Peyer's patch (tissue), 4 donors: Measurements from ENCODE around the gene MIDN.

Source experiments
- POLR2A ChIP-seq, 2 donors: fragments of 450-650 bp; IDR thresholded peaks; one replicate each; pipeline ENCODE4 v1.5.1; 2017; ENCODE audit warnings: antibody characterized with exemption in 2 of 2, mild to moderate bottlenecking in 2 of 2, moderate library complexity in 2 of 2
- TF ChIP-seq, protein P1 (sequence below), 6 experiments: fragments of 450-650 bp in 4 of 6; fragments of 200-600 bp in 2 of 6; sonication (generic) in 1 of 6; IDR thresholded peaks; one replicate each; pipeline ENCODE4 v1.5.1; 2017 to 2019; ENCODE audit warnings: antibody characterized with exemption in 6 of 6, mild to moderate bottlenecking in 3 of 6, moderate library complexity in 1 of 6

DNA sequence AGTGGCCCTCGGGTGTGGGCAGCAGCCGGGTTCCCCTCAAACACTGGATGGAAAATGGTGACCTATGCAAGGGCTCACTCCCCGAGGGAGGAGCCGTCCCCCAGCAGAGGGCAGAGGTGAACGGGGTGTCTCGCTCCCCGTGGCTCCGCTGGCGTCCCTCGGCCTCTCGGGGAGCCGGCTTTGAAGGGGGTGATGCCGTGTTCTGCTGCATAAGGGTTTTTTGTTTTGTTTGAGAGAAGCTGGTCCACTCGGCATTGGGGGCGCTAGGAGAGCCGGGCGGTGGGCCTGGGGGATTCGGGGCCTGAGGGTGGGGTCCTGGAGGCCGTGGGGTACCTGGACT, 41.3 kb downstream of the MIDN start:
- TF ChIP-seq, protein P1, sequence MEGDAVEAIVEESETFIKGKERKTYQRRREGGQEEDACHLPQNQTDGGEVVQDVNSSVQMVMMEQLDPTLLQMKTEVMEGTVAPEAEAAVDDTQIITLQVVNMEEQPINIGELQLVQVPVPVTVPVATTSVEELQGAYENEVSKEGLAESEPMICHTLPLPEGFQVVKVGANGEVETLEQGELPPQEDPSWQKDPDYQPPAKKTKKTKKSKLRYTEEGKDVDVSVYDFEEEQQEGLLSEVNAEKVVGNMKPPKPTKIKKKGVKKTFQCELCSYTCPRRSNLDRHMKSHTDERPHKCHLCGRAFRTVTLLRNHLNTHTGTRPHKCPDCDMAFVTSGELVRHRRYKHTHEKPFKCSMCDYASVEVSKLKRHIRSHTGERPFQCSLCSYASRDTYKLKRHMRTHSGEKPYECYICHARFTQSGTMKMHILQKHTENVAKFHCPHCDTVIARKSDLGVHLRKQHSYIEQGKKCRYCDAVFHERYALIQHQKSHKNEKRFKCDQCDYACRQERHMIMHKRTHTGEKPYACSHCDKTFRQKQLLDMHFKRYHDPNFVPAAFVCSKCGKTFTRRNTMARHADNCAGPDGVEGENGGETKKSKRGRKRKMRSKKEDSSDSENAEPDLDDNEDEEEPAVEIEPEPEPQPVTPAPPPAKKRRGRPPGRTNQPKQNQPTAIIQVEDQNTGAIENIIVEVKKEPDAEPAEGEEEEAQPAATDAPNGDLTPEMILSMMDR (IDR thresholded peaks at IDR 0.05) = no peak
- TF ChIP-seq POLR2A (IDR thresholded peaks at IDR 0.05) = no peak
